Right lobe of liver (tissue), 4 donors: ENCODE data around the gene SLCO3A1.

ENCODE experiments used
- POLR2A ChIP-seq: fragments of 450-650 bp; IDR thresholded peaks from one replicate; pipeline ENCODE4 v1.6.1; 2017; ENCODE audit warnings: antibody characterized with exemption, mild to moderate bottlenecking
- TF ChIP-seq, protein P1 (sequence below), 4 donors: fragments of 200-600 bp in 3 of 4; fragments of 450-650 bp in 1 of 4; IDR thresholded peaks; one replicate each; pipeline versions ENCODE4 v1.5.1 to v1.8.0; 2016 to 2022; ENCODE audit warnings: antibody characterized with exemption in 4 of 4, mild to moderate bottlenecking in 2 of 4
- donor health status: DM: no; HTN: no; CAD: no.
- donor health status: DM: no; HTN: no; CAD: no.
- donor health status: DM: no; HTN: yes; CAD: no.

DNA sequence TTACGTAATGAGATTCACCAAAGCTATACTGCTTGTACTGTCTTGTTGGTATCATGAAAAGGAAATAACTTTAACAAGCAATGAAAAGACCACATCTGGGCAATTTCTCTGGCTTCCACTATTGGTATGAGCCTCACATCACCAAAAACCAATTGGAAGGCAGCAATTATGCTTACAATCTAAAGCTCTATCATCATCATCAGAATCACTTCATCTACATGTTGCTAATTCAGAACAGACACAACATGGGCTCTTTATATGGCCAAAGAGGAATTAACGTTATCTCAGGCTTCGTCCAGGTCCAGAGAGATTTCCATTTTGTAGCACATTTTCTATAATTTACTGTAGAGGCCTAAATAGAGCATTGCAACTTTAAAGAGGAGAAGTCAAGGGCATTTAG lies 36.6 kb upstream of the SLCO3A1 start:
- TF ChIP-seq, protein P1, sequence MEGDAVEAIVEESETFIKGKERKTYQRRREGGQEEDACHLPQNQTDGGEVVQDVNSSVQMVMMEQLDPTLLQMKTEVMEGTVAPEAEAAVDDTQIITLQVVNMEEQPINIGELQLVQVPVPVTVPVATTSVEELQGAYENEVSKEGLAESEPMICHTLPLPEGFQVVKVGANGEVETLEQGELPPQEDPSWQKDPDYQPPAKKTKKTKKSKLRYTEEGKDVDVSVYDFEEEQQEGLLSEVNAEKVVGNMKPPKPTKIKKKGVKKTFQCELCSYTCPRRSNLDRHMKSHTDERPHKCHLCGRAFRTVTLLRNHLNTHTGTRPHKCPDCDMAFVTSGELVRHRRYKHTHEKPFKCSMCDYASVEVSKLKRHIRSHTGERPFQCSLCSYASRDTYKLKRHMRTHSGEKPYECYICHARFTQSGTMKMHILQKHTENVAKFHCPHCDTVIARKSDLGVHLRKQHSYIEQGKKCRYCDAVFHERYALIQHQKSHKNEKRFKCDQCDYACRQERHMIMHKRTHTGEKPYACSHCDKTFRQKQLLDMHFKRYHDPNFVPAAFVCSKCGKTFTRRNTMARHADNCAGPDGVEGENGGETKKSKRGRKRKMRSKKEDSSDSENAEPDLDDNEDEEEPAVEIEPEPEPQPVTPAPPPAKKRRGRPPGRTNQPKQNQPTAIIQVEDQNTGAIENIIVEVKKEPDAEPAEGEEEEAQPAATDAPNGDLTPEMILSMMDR (IDR thresholded peaks at IDR 0.05), result no peak
- TF ChIP-seq POLR2A, result no peak
